DOHH2 (cell line): ENCODE measurements around the gene FRMPD4.

Source experiments
- EZH2phosphoT487 ChIP-seq: fragments of 200-600 bp; sonication (generic); IDR thresholded peaks from 2 replicates; pipeline ENCODE4 v1.6.1; 2017; ENCODE audit warnings: borderline replicate concordance, mild to moderate bottlenecking, antibody characterized with exemption, low read length, moderate library complexity, mixed read lengths
- TF ChIP-seq, protein P1 (sequence below): fragments of 200-600 bp; sonication (generic); IDR thresholded peaks from one replicate; pipeline ENCODE4 v1.5.1; 2014; ENCODE audit warnings: antibody characterized with exemption, mild to moderate bottlenecking, low read depth, low read length; ENCODE audit not compliant: poor library complexity, severe bottlenecking

DNA sequence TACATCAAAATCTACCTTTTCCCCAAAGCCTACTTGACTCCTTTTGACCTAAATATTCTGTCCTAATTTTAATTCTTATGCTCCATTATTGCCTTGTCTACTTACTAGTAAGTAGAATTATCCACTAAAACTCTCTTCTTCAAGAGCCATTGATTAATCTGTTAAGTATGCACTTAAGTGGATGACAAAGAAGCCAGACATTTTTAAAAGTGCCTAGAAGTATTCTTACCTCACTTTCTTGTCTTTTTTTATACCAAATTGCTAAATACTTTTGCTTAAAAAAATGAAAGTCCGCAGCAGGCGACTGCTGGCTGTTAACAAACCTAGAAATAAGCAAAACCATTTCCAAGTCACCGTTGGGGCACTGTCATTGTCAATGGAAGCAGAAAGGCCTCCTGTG, 20.1 kb upstream of the FRMPD4 start:
- TF ChIP-seq, protein P1, sequence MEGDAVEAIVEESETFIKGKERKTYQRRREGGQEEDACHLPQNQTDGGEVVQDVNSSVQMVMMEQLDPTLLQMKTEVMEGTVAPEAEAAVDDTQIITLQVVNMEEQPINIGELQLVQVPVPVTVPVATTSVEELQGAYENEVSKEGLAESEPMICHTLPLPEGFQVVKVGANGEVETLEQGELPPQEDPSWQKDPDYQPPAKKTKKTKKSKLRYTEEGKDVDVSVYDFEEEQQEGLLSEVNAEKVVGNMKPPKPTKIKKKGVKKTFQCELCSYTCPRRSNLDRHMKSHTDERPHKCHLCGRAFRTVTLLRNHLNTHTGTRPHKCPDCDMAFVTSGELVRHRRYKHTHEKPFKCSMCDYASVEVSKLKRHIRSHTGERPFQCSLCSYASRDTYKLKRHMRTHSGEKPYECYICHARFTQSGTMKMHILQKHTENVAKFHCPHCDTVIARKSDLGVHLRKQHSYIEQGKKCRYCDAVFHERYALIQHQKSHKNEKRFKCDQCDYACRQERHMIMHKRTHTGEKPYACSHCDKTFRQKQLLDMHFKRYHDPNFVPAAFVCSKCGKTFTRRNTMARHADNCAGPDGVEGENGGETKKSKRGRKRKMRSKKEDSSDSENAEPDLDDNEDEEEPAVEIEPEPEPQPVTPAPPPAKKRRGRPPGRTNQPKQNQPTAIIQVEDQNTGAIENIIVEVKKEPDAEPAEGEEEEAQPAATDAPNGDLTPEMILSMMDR: no peak
- no peak for TF ChIP-seq EZH2phosphoT487
